Placental pericyte (primary cell): ENCODE data around the gene PTPN9. TPM values are rescaled to one million over a fixed set of nuclear protein-coding genes. Genes with fewer than 3 reads are reported as not detected.

Source experiments
- small RNA-seq: library from RNA; depleted of rRNA; stranded (forward); fragments of <200 nt; gene quantifications from one replicate; pipeline ENCODE3, GENCODE V24; 2012; ENCODE audit warnings: low replicate concordance
- total RNA-seq: library from RNA; depleted of rRNA; stranded (reverse); fragments of >200 nt; gene quantifications from 2 replicates; pipeline ENCODE4 v1.2.3, GENCODE V29; 2012

The PTPN9 gene
- 28.9 and 31.4 TPM in 2 replicates for total RNA-seq

GRCh38 chr15:75578948-75579920, at the start of gene PTPN9:
PTPN9 (minus strand) TSS chr15:75579315; CDS start chr15:75578776, 539 bp downstream.

GRCh38 chr15:75625542-75626347, 46.6 kb upstream of the PTPN9 start, which contains the start of gene SNUPN:
SNUPN (minus strand) TSS chr15:75625725; CDS start chr15:75621051, 4,674 bp downstream.

GRCh38 chr15:75451674-75452363, 127.3 kb downstream of the PTPN9 start, which contains the start of gene SIN3A:
SIN3A (minus strand) TSS chr15:75451690; CDS start chr15:75430375, 21,315 bp downstream.

Small RNA genes lying within 50 kb of the gene (small RNA-seq; reads per million reads assigned to genes)
- gene AC105036.1 (not detected), gene AC105036.2 (not detected)

Other genes starting within 250 kb of the PTPN9 start
- gene COMMD4, start 243.3 kb downstream of the PTPN9 start, total RNA-seq, result 69.6 and 93.9 TPM in 2 replicates
- gene NEIL1, start 232.3 kb downstream of the PTPN9 start, total RNA-seq, result 0.86 and 1.3 TPM in 2 replicates
- 115 and 135 TPM in 2 replicates for gene MAN2C1, start 210.7 kb downstream of the PTPN9 start, total RNA-seq
- gene SIN3A, start 127.6 kb downstream of the PTPN9 start, total RNA-seq, result 35.2 and 42.5 TPM in 2 replicates
- 20.6 and 34.8 TPM in 2 replicates for gene SNUPN, start 46.4 kb upstream of the PTPN9 start, total RNA-seq
- gene IMP3, start 60.9 kb upstream of the PTPN9 start, total RNA-seq, result 100 and 101 TPM in 2 replicates
- 22.5 and 28.2 TPM in 2 replicates for gene SNX33, start 68.6 kb upstream of the PTPN9 start, total RNA-seq
- 15.3 and 83.2 TPM in 2 replicates for gene CSPG4, start 133.5 kb upstream of the PTPN9 start, total RNA-seq